H9 (cell line): ENCODE data around the gene GLB1L2. TPM values are rescaled to one million over a fixed set of nuclear protein-coding genes. Genes with fewer than 3 reads are reported as not detected.

Experiments used
- DNase-seq: peaks from one replicate; pipeline ENCODE4 v3.0.0-alpha.2; 2017
- H2AFZ ChIP-seq: one replicate; pipeline ENCODE4 v1.6.1; 2013; ENCODE audit warnings: mild to moderate bottlenecking, low read length, control low read depth, moderate library complexity
- H2AK5ac ChIP-seq: 2 replicates; pipeline ENCODE4 v1.6.1; 2013; ENCODE audit warnings: low read length, control low read depth, mixed read lengths; ENCODE audit not compliant: insufficient read length
- H2BK120ac ChIP-seq: one replicate; pipeline ENCODE4 v1.6.1; 2013; ENCODE audit warnings: low read depth, mild to moderate bottlenecking, low read length, control low read depth, inconsistent platforms; ENCODE audit not compliant: poor library complexity, severe bottlenecking
- H2BK12ac ChIP-seq: 2 replicates; pipeline ENCODE4 v1.6.1; 2013; ENCODE audit warnings: low read length, control low read depth, mixed read lengths, low read depth; ENCODE audit not compliant: insufficient read length
- H2BK15ac ChIP-seq: 2 replicates; pipeline ENCODE4 v1.6.1; 2013; ENCODE audit warnings: low read depth, low read length, control low read depth
- H2BK20ac ChIP-seq: one replicate; pipeline ENCODE4 v1.6.1; 2013; ENCODE audit warnings: low read depth, mild to moderate bottlenecking, low read length, control low read depth, inconsistent platforms; ENCODE audit not compliant: poor library complexity, severe bottlenecking
- H2BK5ac ChIP-seq: 2 replicates; pipeline ENCODE4 v1.6.1; 2013; ENCODE audit warnings: low read length, control low read depth, mixed read lengths; ENCODE audit not compliant: insufficient read length
- H3K14ac ChIP-seq: 2 replicates; pipeline ENCODE4 v1.6.1; 2013; ENCODE audit warnings: low read length, control low read depth; ENCODE audit not compliant: insufficient read depth
- H3K18ac ChIP-seq: 2 replicates; pipeline ENCODE4 v1.6.1; 2013; ENCODE audit warnings: low read depth, mild to moderate bottlenecking, mixed read lengths, low read length, control low read depth; ENCODE audit not compliant: insufficient read length
- H3K23ac ChIP-seq: 2 replicates; pipeline ENCODE4 v1.6.1; 2013; ENCODE audit warnings: low read length, control low read depth, mixed read lengths, low read depth; ENCODE audit not compliant: insufficient read length
- H3K23me2 ChIP-seq: 2 replicates; pipeline ENCODE4 v1.6.1; 2013; ENCODE audit warnings: low read depth, mild to moderate bottlenecking, mixed read lengths, low read length, control low read depth; ENCODE audit not compliant: insufficient read length, poor library complexity, severe bottlenecking
- H3K27ac ChIP-seq: 2 replicates; pipeline ENCODE4 v1.5.1; 2013; ENCODE audit warnings: low read length, control low read depth, mixed read lengths, low read depth; ENCODE audit not compliant: insufficient read length
- H3K27me3 ChIP-seq: 2 replicates; pipeline ENCODE4 v1.6.1; 2013; ENCODE audit warnings: low read length, control low read depth, inconsistent platforms; ENCODE audit not compliant: insufficient read depth
- H3K4ac ChIP-seq: 2 replicates; pipeline ENCODE4 v1.6.1; 2013; ENCODE audit warnings: low read depth, mild to moderate bottlenecking, control low read depth, inconsistent platforms, low read length, moderate library complexity
- H3K4me1 ChIP-seq: 2 replicates; pipeline ENCODE4 v1.6.1; 2013; ENCODE audit warnings: low read length, control low read depth, inconsistent platforms; ENCODE audit not compliant: insufficient read depth
- H3K4me2 ChIP-seq: 2 replicates; pipeline ENCODE4 v1.6.1; 2013; ENCODE audit warnings: low read length, control low read depth, mixed read lengths; ENCODE audit not compliant: insufficient read length, insufficient read depth
- H3K56ac ChIP-seq: 2 replicates; pipeline ENCODE4 v1.6.1; 2013; ENCODE audit warnings: low read depth, mild to moderate bottlenecking, mixed read lengths, low read length, control low read depth; ENCODE audit not compliant: insufficient read length
- H3K79me1 ChIP-seq: 2 replicates; pipeline ENCODE4 v1.6.1; 2013; ENCODE audit warnings: low read depth, mild to moderate bottlenecking, moderate library complexity, low read length, control low read depth, inconsistent platforms; ENCODE audit not compliant: insufficient read depth, poor library complexity, severe bottlenecking
- H3K79me2 ChIP-seq: 2 replicates; pipeline ENCODE4 v1.6.1; 2013; ENCODE audit warnings: low read length, control low read depth, inconsistent platforms; ENCODE audit not compliant: insufficient read depth
- H3K9ac ChIP-seq: 2 replicates; pipeline ENCODE4 v1.6.1; 2013; ENCODE audit warnings: low read length, control low read depth, mixed read lengths; ENCODE audit not compliant: insufficient read length; ENCODE audit errors: extremely low read depth
- H3K9me3 ChIP-seq: one replicate; pipeline ENCODE4 v1.6.1; 2013; ENCODE audit warnings: low read depth, low read length, inconsistent platforms; ENCODE audit not compliant: control insufficient read depth
- H3T11ph ChIP-seq: one replicate; pipeline ENCODE4 v1.6.1; 2013; ENCODE audit warnings: mild to moderate bottlenecking, low read length, control low read depth, inconsistent platforms
- H4K20me1 ChIP-seq: one replicate; pipeline ENCODE4 v1.6.1; 2013; ENCODE audit not compliant: control insufficient read depth, insufficient read length, insufficient read depth
- H4K5ac ChIP-seq: 2 replicates; pipeline ENCODE4 v1.6.1; 2013; ENCODE audit warnings: low read depth, mild to moderate bottlenecking, mixed read lengths, low read length, control low read depth; ENCODE audit not compliant: insufficient read length
- H4K8ac ChIP-seq: replicated peaks from 2 replicates; pipeline ENCODE4 v1.6.1; 2013; ENCODE audit warnings: low read length, control low read depth, mixed read lengths, low read depth; ENCODE audit not compliant: insufficient read length
- H4K91ac ChIP-seq: 2 replicates; pipeline ENCODE4 v1.6.1; 2013; ENCODE audit warnings: low read depth, mild to moderate bottlenecking, moderate library complexity, mixed read lengths, low read length, control low read depth; ENCODE audit not compliant: insufficient read length
- H3K27ac Mint-ChIP-seq, 3 experiments: 2 replicates in 2 of 3; 3 replicates in 1 of 3; pipeline ENCODE4 v1.8.0; 2020 to 2021; ENCODE audit warnings: mixed read lengths in 3 of 3, mild to moderate bottlenecking in 1 of 3, moderate library complexity in 1 of 3
- H3K27me3 Mint-ChIP-seq: 2 replicates; pipeline ENCODE4 v1.8.0; 2021; ENCODE audit warnings: low read depth, mild to moderate bottlenecking, moderate library complexity, mixed read lengths
- H3K36me3 Mint-ChIP-seq, 3 experiments: 2 replicates in 2 of 3; 3 replicates in 1 of 3; pipeline ENCODE4 v1.8.0; 2020 to 2021; ENCODE audit warnings: low read depth in 3 of 3, mixed read lengths in 3 of 3; ENCODE audit not compliant: insufficient read depth in 1 of 3
- H3K4me1 Mint-ChIP-seq, 2 experiments: 2 replicates each; pipeline ENCODE4 v1.8.0; 2020; ENCODE audit warnings: mixed read lengths in 2 of 2
- H3K4me3 Mint-ChIP-seq, 2 experiments: 2 replicates in 1 of 2; 3 replicates in 1 of 2; pipeline ENCODE4 v1.8.0; 2020 to 2021; ENCODE audit warnings: mild to moderate bottlenecking in 2 of 2, mixed read lengths in 2 of 2, moderate library complexity in 1 of 2
- H3K9me3 Mint-ChIP-seq, 2 experiments: 2 replicates in 1 of 2; 3 replicates in 1 of 2; pipeline ENCODE4 v1.8.0; 2020; ENCODE audit warnings: mild to moderate bottlenecking in 2 of 2, mixed read lengths in 2 of 2, moderate library complexity in 1 of 2
- WGBS: extraction: QIAGEN DNeasy Blood & Tissue Kit; methylation state at CpG from one replicate; pipeline ENCODE4 v1.1.7; 2013; ENCODE audit warnings: missing lambda C conversion rate, low lambda C conversion rate, mixed read lengths; ENCODE audit not compliant: insufficient read length; ENCODE audit errors: extremely low coverage; 5-methylcytosine and 5-hydroxymethylcytosine counted together
- total RNA-seq: library from RNA; stranded (reverse); gene quantifications from 2 replicates; pipeline ENCODE4 v1.2.1, GENCODE V29; 2021
- TF ChIP-seq, protein P1 (sequence below): fragments of 200-600 bp; sonication (generic); conservative IDR thresholded peaks from 3 replicates; pipeline ENCODE4 v1.8.0; 2021; ENCODE audit warnings: antibody characterized with exemption, mild to moderate bottlenecking

GLB1L2 gene
- total RNA-seq, 1 experiment from 2014 or later, result 2.4 TPM

DNA sequence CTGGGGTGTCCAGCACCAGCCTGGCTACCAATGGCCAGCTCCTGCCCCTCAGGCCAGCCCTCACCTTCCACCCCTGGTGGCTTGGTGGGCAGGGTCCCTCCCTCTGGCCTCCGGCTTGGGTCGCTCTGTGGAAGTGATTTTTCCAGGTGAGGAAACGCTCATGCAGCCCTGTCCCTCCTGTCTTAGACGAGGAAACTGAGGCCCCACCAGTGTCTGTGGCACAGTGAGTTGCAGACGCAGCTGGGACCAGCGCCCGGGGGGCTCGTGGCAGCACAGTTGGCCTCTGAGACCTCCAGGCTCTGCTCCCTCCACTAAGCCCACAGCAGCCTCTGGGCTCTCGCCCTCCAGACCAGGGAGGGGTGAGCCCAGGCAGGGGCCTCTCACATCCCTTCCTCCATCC lies 74.1 kb downstream of the GLB1L2 start:
- no peak for DNase-seq
- H4K5ac ChIP-seq, result no peak overlapping the region
- H3K27me3 ChIP-seq, result no peaks in the 10 kb centered on the region
- H3K9me3 Mint-ChIP-seq, result no peaks in the 10 kb centered on the region
- TF ChIP-seq, protein P1, sequence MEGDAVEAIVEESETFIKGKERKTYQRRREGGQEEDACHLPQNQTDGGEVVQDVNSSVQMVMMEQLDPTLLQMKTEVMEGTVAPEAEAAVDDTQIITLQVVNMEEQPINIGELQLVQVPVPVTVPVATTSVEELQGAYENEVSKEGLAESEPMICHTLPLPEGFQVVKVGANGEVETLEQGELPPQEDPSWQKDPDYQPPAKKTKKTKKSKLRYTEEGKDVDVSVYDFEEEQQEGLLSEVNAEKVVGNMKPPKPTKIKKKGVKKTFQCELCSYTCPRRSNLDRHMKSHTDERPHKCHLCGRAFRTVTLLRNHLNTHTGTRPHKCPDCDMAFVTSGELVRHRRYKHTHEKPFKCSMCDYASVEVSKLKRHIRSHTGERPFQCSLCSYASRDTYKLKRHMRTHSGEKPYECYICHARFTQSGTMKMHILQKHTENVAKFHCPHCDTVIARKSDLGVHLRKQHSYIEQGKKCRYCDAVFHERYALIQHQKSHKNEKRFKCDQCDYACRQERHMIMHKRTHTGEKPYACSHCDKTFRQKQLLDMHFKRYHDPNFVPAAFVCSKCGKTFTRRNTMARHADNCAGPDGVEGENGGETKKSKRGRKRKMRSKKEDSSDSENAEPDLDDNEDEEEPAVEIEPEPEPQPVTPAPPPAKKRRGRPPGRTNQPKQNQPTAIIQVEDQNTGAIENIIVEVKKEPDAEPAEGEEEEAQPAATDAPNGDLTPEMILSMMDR, result no peak
- no peak overlapping the region for H2AFZ ChIP-seq
- peaks cover 1% of the 10 kb centered on the region; the same call in 1 of the 2 replicates for H3K79me2 ChIP-seq
- no peak overlapping the region for H2BK15ac ChIP-seq
- H3K56ac ChIP-seq, result no peak overlapping the region
- peaks cover 4% of the 10 kb centered on the region for H4K20me1 ChIP-seq
- no peak overlapping the region for H3K9ac ChIP-seq
- H3K4ac ChIP-seq, result no peak overlapping the region
- no peak overlapping the region for H3K4me3 Mint-ChIP-seq
- no peak overlapping the region for H2BK12ac ChIP-seq
- no peak overlapping the region for H2BK5ac ChIP-seq
- H3K18ac ChIP-seq, result no peak overlapping the region
- H3K9me3 ChIP-seq, result no peaks in the 10 kb centered on the region
- H3K27me3 Mint-ChIP-seq, result peaks cover 14% of the 10 kb centered on the region
- no peak overlapping the region for H2BK20ac ChIP-seq
- H3K27ac ChIP-seq, result no peak overlapping the region
- H3K14ac ChIP-seq, result no peak overlapping the region
- no peak overlapping the region for H3K4me2 ChIP-seq
- H3K79me1 ChIP-seq, result no peaks in the 10 kb centered on the region
- H3K23ac ChIP-seq, result no peak overlapping the region
- peaks cover 29 to 31% of the 10 kb centered on the region in 2 experiments for H3K4me1 Mint-ChIP-seq
- no peak overlapping the region for H4K91ac ChIP-seq
- H3T11ph ChIP-seq, result no peak overlapping the region
- H3K27ac Mint-ChIP-seq, result peak overlapping the region in 2 of 3 experiments; percentile 53 to 62; a peak in 2 of 7 replicates
- no peak overlapping the region for H4K8ac ChIP-seq
- H3K23me2 ChIP-seq, result no peaks in the 10 kb centered on the region
- peaks cover 5 to 21% (median 12%) of the 10 kb centered on the region in 3 experiments; a peak in 5 of 7 replicates for H3K36me3 Mint-ChIP-seq
- H2AK5ac ChIP-seq, result no peak overlapping the region
- peaks cover 4% of the 10 kb centered on the region; the same call in 1 of the 2 replicates for H3K4me1 ChIP-seq
- no peak overlapping the region for H2BK120ac ChIP-seq
- no CpG with 5 or more reads among the region's 9 CpGs for WGBS
